ENCODE results near the gene SELENOM. TPM values are rescaled to one million over a fixed set of nuclear protein-coding genes. Genes with fewer than 3 reads are reported as not detected.
"Not testable (repeated sequence)": the region's sequence is repeated elsewhere in the genome, so short reads cannot be mapped to it uniquely, and the experiment has no call there.

Gene SELENOM
- total RNA-seq, 3 donors from 2014 or later (not counting 1 experiment from before 2014, with no cell fraction given) = 8.1 to 14.0 (median 10.6) TPM

DNA sequence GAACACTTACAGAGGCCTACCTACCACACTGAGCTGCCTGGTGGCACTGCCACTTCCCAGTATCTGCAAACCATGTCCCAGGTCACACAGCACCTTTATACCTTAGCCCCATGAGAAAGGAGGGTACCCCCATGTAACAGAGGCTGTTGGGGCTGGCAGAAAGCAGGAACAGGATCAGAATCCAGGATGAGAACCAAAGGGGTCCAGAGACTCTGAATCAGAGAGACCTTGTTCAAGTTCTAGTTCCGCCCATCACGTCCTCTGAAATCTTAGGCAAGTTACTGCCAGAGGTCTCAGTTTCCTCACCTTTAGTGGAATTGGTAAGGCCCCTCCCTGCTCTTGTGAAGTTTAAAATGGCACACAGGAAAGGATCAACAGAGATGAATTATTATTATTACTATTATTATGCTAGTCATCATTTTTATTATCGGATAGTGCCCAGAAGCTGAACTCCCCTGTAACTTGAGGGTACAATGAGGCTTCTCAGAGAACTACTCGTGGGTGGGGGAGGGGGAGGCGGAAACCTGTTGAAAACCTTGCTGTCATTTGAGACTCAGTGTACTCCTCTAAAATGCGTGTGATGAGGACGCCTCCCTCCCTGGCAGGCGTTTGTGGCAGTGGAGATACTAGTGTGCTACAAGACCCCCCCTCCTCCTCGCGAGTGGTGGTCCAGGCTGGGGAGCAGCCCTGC, 9.3 kb downstream of the SELENOM start:
- Histone ChIP-seq H3K4me1 (ENCODE audit: control insufficient read depth, insufficient read depth, low read length) (no peaks in the 10 kb centered on the region), H3K27ac (ENCODE audit: low read length) (no peak overlapping the region), H3K36me3 (ENCODE audit: control insufficient read depth, insufficient read depth, low read length) (no peaks in the 10 kb centered on the region), H3K27me3 (ENCODE audit: control insufficient read depth, insufficient read depth, low read length) (no peaks in the 10 kb centered on the region), H3K4me3 (ENCODE audit: low read length) (no peak overlapping the region), H3K9me3 (ENCODE audit: control insufficient read depth, insufficient read depth, low read length) (no peaks in the 10 kb centered on the region)
- no peak for ATAC-seq
- intact Hi-C loops (cut with micrococcal nuclease) = no loop called here
- H3K4me1 Mint-ChIP-seq = peaks cover 0 to 4% of the 10 kb centered on the region in 2 donors
- DNase-seq = no peak
- TF ChIP-seq, protein P1, sequence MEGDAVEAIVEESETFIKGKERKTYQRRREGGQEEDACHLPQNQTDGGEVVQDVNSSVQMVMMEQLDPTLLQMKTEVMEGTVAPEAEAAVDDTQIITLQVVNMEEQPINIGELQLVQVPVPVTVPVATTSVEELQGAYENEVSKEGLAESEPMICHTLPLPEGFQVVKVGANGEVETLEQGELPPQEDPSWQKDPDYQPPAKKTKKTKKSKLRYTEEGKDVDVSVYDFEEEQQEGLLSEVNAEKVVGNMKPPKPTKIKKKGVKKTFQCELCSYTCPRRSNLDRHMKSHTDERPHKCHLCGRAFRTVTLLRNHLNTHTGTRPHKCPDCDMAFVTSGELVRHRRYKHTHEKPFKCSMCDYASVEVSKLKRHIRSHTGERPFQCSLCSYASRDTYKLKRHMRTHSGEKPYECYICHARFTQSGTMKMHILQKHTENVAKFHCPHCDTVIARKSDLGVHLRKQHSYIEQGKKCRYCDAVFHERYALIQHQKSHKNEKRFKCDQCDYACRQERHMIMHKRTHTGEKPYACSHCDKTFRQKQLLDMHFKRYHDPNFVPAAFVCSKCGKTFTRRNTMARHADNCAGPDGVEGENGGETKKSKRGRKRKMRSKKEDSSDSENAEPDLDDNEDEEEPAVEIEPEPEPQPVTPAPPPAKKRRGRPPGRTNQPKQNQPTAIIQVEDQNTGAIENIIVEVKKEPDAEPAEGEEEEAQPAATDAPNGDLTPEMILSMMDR (IDR thresholded peaks at IDR 0.05) = no peak
- no peaks in the 10 kb centered on the region for H3K27me3 Mint-ChIP-seq (ENCODE audit: low read depth in 2 of 2)
- H3K36me3 Mint-ChIP-seq = no peaks in the 10 kb centered on the region
- H3K27ac Mint-ChIP-seq = no peak overlapping the region
- H3K4me3 Mint-ChIP-seq = no peak overlapping the region
- H3K9me3 Mint-ChIP-seq = no peaks in the 10 kb centered on the region
- 94% methylated on average over 10 of the region's 10 CpGs for WGBS (ENCODE audit: insufficient coverage)

DNA sequence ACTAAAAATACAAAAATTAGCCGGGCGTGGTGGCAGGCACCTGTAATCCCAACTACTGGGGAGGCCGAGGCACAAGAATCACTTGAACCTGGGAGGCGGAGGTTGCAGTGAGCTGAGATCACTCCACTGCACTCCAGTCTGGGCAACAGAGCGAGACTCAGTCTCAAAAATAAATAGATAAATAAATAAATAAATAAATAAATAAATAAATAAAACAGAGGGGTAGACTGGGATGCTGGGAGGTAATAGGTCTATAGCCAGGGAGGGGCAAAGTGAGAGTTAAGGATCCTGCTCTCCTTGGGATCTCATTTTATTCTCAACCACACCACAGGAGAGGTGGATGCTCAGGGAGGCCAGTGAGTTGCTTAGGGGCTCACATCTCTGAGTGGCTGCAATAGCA, 9.8 kb downstream of the SELENOM start:
- ATAC-seq; H3K36me3 ChIP-seq (ENCODE audit: control insufficient read depth, insufficient read depth, low read length); H3K9me3 Mint-ChIP-seq; intact Hi-C loops (cut with micrococcal nuclease); H3K4me3 ChIP-seq (ENCODE audit: low read length); H3K36me3 Mint-ChIP-seq; H3K4me1 ChIP-seq (ENCODE audit: control insufficient read depth, insufficient read depth, low read length); H3K27ac ChIP-seq (ENCODE audit: low read length); H3K9me3 ChIP-seq (ENCODE audit: control insufficient read depth, insufficient read depth, low read length); H3K27me3 Mint-ChIP-seq (ENCODE audit: low read depth in 2 of 2); H3K27ac Mint-ChIP-seq; DNase-seq; H3K4me1 Mint-ChIP-seq; H3K4me3 Mint-ChIP-seq; H3K27me3 ChIP-seq (ENCODE audit: control insufficient read depth, insufficient read depth, low read length): not testable (repeated sequence)
- WGBS (ENCODE audit: insufficient coverage) = 98% methylated on average over 4 of the region's 5 CpGs

GRCh38 chr22:31096657-31097279, 10.6 kb downstream of the SELENOM start:
- intact Hi-C loops (cut with micrococcal nuclease) = no loop called here
- no peak for ATAC-seq
- no peak for DNase-seq
- Mint-ChIP-seq H3K27ac (no peak overlapping the region), H3K27me3 (ENCODE audit: low read depth in 2 of 2) (no peaks in the 10 kb centered on the region), H3K36me3 (no peaks in the 10 kb centered on the region), H3K9me3 (no peaks in the 10 kb centered on the region), H3K4me1 (peaks cover 0 to 4% of the 10 kb centered on the region in 2 donors), H3K4me3 (no peak overlapping the region)
- H3K27me3 ChIP-seq (ENCODE audit: control insufficient read depth, insufficient read depth, low read length) = no peaks in the 10 kb centered on the region
- no peak overlapping the region for H3K27ac ChIP-seq (ENCODE audit: low read length)
- TF ChIP-seq, protein P1 (IDR thresholded peaks at IDR 0.05) = no peak
- H3K36me3 ChIP-seq (ENCODE audit: control insufficient read depth, insufficient read depth, low read length) = no peaks in the 10 kb centered on the region
- no peaks in the 10 kb centered on the region for H3K9me3 ChIP-seq (ENCODE audit: control insufficient read depth, insufficient read depth, low read length)
- no peak overlapping the region for H3K4me3 ChIP-seq (ENCODE audit: low read length)
- WGBS (ENCODE audit: insufficient coverage) = 98% methylated on average over 27 of the region's 27 CpGs
- no peaks in the 10 kb centered on the region for H3K4me1 ChIP-seq (ENCODE audit: control insufficient read depth, insufficient read depth, low read length)

GRCh38 chr22:31095637-31096249, 11.6 kb downstream of the SELENOM start:
- no peak overlapping the region for H3K4me3 ChIP-seq (ENCODE audit: low read length)
- no peak overlapping the region for H3K4me3 Mint-ChIP-seq
- intact Hi-C loops (cut with micrococcal nuclease) = no loop called here
- H3K27me3 Mint-ChIP-seq (ENCODE audit: low read depth in 2 of 2) = no peaks in the 10 kb centered on the region
- H3K4me1 Mint-ChIP-seq = peaks cover 0 to 4% of the 10 kb centered on the region in 2 donors
- H3K27ac ChIP-seq (ENCODE audit: low read length) = no peak overlapping the region
- no peaks in the 10 kb centered on the region for H3K36me3 ChIP-seq (ENCODE audit: control insufficient read depth, insufficient read depth, low read length)
- H3K27ac Mint-ChIP-seq = no peak overlapping the region
- ATAC-seq = no peak
- DNase-seq = no peak
- H3K9me3 ChIP-seq (ENCODE audit: control insufficient read depth, insufficient read depth, low read length) = no peaks in the 10 kb centered on the region
- WGBS (ENCODE audit: insufficient coverage) = 95% methylated on average over 3 of the region's 3 CpGs
- TF ChIP-seq, protein P1 (IDR thresholded peaks at IDR 0.05) = no peak
- no peaks in the 10 kb centered on the region for H3K36me3 Mint-ChIP-seq
- no peaks in the 10 kb centered on the region for H3K4me1 ChIP-seq (ENCODE audit: control insufficient read depth, insufficient read depth, low read length)
- H3K27me3 ChIP-seq (ENCODE audit: control insufficient read depth, insufficient read depth, low read length) = no peaks in the 10 kb centered on the region
- H3K9me3 Mint-ChIP-seq = no peaks in the 10 kb centered on the region

All from natural killer cell (primary cell).